ENCODE data around the gene WNT11.

The WNT11 gene

GRCh38 chr11:76155500-76156227, 50.6 kb downstream of the WNT11 start:
- no peak for DNase-seq (ENCODE audit: low read depth, low spot score)

DNA sequence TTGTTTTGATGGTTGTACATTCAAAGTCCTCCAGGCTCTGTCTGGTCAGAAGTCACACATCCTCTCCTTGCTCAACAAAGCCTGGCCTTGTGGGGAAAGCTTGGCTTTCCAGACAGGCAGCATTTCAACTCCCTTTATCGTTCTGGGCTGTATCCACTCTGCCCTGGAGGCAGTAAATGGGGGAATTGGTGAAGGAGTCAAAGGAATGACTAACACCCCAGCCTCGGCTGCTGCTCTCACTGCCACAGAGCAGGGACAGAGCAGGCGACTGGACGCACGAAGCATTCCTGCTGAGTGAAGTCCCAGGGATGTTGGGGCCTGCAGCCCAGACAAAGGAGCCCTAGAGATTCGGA, 52.8 kb downstream of the WNT11 start:
- DNase-seq (ENCODE audit: low read depth, low spot score): no peak

- no peak for DNase-seq (ENCODE audit: low read depth, low spot score)
These were observed 53.3 kb downstream of the WNT11 start for GRCh38 chr11:76152741-76153570.

GRCh38 chr11:76152086-76152681, 54.1 kb downstream of the WNT11 start:
- peak; percentile 68 for DNase-seq (ENCODE audit: low read depth, low spot score)

- DNase-seq (ENCODE audit: low read depth, low spot score): no peak
These were observed 54.7 kb downstream of the WNT11 start for GRCh38 chr11:76151556-76152085.

DNA sequence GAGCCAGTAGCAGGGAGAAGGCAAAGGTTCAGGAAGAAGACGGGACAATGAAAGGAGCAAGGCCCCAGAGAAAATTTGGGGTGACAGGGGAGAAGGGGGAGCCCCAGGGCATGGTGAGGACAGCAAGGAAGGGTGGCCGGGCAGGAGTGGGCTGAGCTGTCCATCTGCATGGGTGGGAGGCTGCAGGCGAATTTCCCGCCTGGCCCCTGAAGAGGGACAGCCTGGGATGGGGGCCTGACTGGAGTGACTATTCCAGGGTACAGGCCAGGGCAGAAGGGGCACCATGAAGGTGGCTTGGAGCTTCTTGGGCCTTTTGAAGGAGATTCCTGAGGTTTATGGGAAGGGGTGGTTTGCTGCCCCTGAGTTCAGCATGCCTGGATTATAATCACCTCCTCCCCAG, 56.2 kb downstream of the WNT11 start:
- DNase-seq (ENCODE audit: low read depth, low spot score): no peak

DNA sequence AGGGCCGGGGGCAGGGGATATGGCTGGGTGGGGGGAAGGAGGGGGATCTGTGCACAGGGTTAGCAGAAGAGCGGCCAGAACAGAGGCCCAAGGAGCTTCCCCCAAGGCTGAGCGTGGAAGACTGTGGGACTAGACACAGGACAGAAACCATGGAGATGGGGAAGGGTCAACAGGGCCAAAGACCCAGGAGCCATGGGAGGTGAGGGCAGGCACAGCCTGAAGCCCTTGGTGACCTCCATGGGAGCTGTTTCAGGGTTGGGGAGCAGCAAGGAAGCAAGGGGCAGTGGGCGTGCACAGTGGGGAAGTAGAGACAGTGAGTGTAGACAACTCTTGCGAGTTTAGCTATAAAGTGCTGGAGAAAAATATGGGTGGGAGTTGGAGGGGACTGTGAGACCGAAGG, 56.6 kb downstream of the WNT11 start:
- no peak for DNase-seq (ENCODE audit: low read depth, low spot score)

- DNase-seq (ENCODE audit: low read depth, low spot score): no peak
These were observed 57.2 kb downstream of the WNT11 start for GRCh38 chr11:76148941-76149613.

DNA sequence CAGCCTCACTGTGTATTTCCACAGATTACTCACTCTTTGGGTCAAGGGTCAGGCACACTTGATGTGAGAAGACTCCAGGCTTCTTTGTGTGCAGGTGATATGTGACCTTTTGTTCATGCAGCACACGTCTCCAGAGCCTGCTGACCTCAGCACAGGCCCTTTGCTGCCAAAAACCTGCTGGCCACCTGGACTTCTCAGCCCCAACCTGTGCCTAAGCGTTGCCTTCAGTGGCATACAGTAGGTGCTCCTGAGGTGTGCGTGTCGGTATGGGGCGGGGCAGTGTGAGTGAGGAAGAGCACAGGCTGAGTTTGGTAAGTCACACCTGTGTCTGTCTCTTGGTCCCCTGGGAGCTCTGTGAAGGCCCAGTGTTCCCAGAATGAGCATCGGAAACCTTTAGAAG, 58.1 kb downstream of the WNT11 start:
- DNase-seq (ENCODE audit: low read depth, low spot score): no peak

GRCh38 chr11:76147106-76147740, 59.1 kb downstream of the WNT11 start:
- no peak for DNase-seq (ENCODE audit: low read depth, low spot score)

- no peak for DNase-seq (ENCODE audit: low read depth, low spot score)
These were observed 63.0 kb downstream of the WNT11 start for GRCh38 chr11:76143274-76143673.

DNA sequence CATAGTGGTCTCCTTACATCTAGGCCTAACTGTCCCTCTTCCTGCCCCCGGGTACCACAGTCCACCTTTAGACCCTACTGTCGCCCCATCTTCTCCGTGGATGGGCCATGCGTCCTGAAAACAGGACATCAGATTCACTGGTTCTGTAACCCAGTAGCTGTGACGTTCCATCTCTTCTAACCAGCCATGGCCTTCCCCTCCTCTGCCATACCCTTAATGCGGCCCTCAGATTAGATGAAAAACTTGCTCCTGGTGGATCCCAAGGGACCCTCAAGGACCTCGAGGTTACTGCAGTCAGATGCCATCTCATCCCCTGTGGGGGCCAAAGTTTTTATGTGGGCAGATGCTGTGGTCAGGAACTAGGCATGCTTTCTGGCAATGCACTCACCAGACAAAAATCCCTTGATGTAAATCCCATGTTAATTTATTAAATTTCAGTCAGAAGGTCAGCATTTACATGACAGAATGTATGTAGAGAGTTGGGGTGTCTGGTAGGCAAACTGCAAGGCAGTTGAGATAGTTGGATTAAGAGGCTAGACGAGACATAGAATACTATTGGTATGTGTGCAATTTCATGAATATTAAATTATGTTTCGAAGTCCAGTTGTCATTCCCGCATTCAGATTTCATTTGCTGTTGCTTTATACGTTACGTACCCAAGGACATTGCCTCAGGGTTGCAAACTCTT, 64.3 kb downstream of the WNT11 start:
- DNase-seq (ENCODE audit: low read depth, low spot score): no peak

- no peak for DNase-seq (ENCODE audit: low read depth, low spot score)
These were observed 65.3 kb downstream of the WNT11 start for GRCh38 chr11:76140912-76141574.

- no peak for DNase-seq (ENCODE audit: low read depth, low spot score)
These were observed 67.0 kb downstream of the WNT11 start for GRCh38 chr11:76139314-76139713.

Data from activated naive CD8-positive, alpha-beta T cell treated with anti-CD3 and anti-CD28 coated beads, Interleukin-2, amount 50 U/mL, for 16 hours (primary cell).